ENCODE measurements around the gene ZNF81.
"Not testable (repeated sequence)": the region's sequence is repeated elsewhere in the genome, so short reads cannot be mapped to it uniquely, and the experiment has no call there.

Gene ZNF81

DNA sequence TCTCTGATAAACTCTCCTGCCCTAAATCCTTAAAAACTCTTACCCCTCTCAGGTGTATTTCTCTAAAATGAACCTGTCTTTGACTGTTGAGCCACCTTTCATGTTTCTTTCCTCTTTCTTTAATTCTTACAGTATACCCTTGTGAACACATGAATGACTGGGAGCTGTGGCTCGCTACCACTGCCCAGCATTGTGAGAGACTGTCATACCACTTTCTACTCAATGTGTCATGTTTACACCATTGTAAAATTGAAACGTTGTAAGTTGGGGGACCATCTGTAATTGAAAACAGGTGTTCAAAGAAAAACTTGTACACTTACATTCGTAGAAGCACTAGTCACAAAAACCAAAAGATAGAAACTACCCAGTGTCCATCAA, 100.2 kb downstream of the ZNF81 start:
- DNase-seq, result no peak

DNA sequence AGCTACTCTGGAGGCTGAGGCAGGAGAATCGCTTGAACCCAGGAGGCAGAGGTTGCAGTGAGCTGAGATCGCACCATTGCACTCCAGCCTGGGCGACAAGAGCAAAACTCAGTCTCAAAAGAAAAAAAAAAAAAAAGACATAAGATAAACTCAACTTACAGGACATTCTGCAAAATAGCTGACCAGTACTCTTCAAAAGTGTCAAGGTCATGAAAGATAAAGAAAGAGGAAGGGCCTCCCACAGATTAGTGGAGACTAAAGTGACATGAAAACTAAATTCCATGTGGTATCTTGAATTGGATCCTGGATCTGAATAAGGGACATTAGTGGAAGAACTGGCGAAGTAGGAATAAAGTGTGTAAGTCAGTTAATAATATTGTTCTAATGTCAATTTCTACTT, 103.7 kb downstream of the ZNF81 start:
- no peak for DNase-seq

DNA sequence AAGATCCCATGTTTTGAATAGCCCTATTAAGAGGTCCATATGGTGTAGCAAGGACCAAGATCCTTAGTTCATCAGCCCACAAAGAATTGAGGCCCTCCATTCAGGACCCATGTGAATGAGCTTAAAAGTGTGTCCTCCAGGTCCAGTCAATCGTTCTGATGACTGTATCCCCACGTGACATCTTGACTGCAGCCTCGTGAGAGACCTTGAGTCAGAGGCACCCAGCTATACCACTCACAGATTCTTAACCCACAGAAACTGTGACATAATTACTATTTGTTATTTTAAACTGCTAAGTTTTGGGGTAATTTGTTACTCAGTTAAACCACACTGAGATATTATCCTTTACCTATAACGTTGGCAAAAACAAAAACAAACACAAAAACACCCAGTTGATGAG, 104.7 kb downstream of the ZNF81 start:
- no peak for DNase-seq

DNA sequence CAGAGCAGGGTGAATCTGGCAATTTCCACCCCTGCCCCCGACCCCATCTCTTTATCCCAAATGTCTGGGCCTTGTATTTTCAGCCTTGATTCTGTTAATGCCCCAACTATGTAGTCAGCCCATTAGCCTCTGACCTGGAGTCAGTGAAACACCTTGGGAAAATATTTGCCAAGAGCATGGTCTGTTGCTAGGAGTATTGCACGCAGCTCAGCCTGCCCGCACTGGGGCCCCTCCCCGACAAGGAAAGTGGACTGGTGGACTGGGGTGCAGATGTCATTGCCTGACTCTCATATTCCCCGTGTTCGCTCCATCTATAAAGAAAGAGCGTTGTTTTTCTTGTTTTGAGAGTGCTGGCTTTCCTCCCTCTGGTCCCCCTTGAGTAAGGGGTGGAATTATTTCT, 118.6 kb downstream of the ZNF81 start:
- DNase-seq, result not testable (repeated sequence)

DNA sequence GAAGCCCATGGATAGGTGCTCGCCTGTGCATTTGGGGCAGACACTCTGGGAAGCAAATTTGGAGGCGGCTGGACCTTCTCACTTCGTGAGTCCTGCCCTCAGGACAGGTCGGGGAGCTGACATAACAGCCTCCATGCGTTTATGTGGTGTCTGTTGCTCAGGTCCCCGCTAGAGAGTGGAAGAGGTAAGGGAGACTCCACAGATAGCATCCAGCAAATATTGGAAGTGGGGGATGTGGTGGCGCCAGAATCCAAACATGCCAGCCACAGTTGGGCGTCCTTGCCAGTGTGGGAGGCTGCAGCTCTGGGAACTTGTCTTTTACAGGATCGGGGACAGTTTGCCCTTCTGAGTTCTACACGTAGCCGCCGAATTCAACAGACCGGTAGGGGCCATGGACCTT, 119.3 kb downstream of the ZNF81 start:
- DNase-seq, result no peak

DNA sequence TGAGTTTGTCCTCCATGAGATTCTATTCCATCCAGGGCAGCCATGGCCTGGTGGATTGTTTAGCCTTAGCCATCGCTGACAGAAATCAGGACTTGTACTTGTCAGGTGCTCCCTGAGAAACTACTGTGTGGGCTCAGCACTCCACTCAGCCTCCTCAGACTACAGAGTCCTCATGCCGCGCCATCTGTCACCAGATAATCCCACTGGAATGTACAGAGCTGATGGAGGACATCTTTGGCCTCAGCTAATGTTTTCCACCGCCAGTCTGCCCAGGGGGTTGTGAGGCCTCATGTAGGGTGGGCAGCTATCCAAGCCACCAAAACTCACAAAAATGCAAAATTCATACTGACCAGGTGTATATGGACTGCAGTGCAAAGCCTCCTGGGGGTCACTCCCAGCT, 121.5 kb downstream of the ZNF81 start:
- DNase-seq, result not testable (repeated sequence)

DNA sequence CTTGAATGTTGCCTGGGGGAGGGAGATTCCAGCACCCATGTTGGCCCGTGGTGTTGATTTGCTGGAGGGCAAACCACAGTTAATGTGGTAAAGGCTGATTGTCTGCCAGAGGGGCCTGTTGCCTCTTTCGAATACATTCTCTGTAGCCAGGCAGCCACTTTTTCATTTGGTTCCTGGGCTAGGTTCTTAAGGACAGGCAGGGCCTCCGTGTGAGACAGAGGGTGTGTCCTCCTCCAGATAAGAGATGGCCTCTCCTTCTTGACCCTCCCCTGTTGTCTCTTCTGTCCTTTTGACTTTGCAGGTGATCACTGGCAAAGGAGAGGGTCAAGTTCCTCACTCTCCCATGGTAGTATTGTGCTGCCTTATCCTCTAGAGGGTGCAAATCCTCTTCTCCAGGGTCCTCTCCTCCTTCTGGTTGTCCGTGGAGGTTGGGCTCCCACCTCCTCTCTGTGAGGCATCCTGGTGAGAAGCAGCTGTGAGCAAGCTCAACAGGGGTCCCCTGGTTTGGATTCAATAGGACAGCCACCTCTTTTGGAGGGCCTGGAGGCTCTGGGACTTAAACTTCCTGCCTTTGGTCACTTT, 122.2 kb downstream of the ZNF81 start:
- no peak for DNase-seq

DNA sequence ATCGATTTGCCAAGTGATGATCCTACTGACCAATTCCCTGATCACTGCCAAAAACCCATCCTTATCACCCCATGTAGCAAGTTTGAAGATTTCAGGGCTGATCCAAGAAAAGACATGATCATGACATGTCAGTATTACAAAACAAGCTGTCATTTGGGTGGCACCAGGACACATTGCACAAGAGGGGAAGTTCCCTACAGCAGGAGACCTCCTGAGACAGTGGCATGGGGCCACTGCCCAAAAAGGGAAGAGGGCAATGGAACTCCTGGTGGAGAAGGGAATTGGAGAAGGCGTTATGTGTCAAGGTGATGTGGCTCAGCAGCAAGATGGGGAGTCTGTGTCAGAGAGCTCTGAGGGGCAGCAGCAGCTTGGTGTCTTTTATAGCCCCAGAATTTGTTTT, 123.7 kb downstream of the ZNF81 start:
- no peak for DNase-seq

DNA sequence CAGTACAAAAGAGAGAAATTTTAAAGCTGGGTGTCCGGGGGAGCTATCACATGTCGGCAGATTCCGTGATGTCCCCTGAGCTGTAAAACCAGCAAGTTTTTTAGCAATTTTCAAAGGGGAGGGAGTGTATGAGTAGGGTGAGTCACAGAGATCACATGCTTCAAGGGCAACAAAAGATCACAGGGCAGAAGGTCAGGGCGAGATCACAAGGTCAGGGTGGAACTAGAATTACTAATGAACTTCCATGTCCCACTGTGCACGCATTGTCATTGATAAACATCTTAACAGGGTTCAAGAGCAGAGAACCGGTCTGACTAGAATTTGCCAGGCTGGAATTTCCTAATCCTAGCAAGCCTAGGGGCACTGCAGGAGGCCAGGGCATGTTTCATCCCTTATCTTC, 125.1 kb downstream of the ZNF81 start:
- not testable (repeated sequence) for DNase-seq

DNA sequence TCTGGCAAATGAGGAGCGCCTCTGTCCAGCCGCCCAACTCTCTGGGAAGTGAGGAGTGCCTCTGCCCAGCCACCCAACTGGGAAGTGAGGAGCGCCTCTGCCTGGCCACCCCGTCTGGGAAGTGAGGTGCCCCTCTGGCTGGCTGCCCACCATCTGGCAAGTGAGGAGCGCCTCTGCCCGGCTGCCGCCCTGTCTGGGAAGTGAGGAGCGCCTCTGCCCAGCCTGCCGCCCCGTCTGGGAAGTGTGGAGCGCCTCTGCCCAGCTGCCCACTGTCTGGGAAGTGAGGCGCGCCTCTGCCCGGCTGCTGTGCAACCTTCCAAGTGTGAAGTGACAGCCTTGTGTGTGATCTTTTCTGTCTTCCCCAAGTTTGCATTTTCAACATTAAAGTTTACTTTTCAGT, 128.8 kb downstream of the ZNF81 start:
- not testable (repeated sequence) for DNase-seq

All from NCI-H446 treated with DMSO at 0.1 percent for 48 hours (cell line).